K562 (cell line): ENCODE data around the gene ASB18. TPM values are rescaled to one million over a fixed set of nuclear protein-coding genes. Genes with fewer than 3 reads are reported as not detected.

Experiments used
- ATAC-seq: fragments of 200-7000 bp; cut with Tn5 transposase; 3 replicates; pipeline ENCODE4 v1.9.1; 2020; ENCODE audit warnings: moderate library complexity
- BruUV-seq: library from RNA; stranded (reverse); fragments of 400-500 nt; replicated peaks from 2 replicates; lab custom pipeline; 2021; lab: Mats Ljungman, UMichigan
- CTCF ChIA-PET: fragments of 300-600 bp; formaldehyde crosslinking; extraction: SDS; loops from one replicate; lab custom pipeline; 2021; ENCODE audit warnings: low intra/inter-chr PET ratio; lab: Yijun Ruan, JAX
- POLR2A ChIA-PET: fragments of 300-600, 350-650 bp; sonication (Branson Sonifier 250); formaldehyde crosslinking; extraction: SDS; loops from one replicate; lab custom pipeline; 2021; ENCODE audit warnings: antibody characterized with exemption, inconsistent platforms; lab: Yijun Ruan, JAX
- DNase-seq, 4 experiments: peaks; one replicate each; pipeline versions ENCODE4 v3.0.0 to v3.0.0-alpha.2; 2011 to 2018; ENCODE audit warnings: low spot score in 3 of 4, mixed read lengths in 3 of 4; ENCODE audit errors: extremely low read depth in 1 of 4
- FAIRE-seq: peaks from 2 replicates; lab custom pipeline; 2011; peaks lifted over from hg19 to GRCh38; lab: Jason Lieb, UNC
- H2AFZ ChIP-seq: 2 replicates; pipeline ENCODE4 v1.6.0; 2011; ENCODE audit warnings: low read depth, low read length, control low read depth, inconsistent platforms
- H3K27ac ChIP-seq: fragments of 200-600 bp; 3 replicates; pipeline ENCODE4 v1.8.0; 2011; ENCODE audit warnings: low read depth, mild to moderate bottlenecking, control low read depth, inconsistent platforms, low read length, moderate library complexity, mixed read lengths; ENCODE audit errors: extremely low read depth
- H3K27me3 ChIP-seq, 2 experiments: fragments of 300-600 bp in 1 of 2; 2 replicates in 1 of 2; 3 replicates in 1 of 2; pipeline versions ENCODE4 v1.6.0 to v1.8.0; 2011; ENCODE audit warnings: inconsistent platforms in 2 of 2, low read length in 2 of 2, mild to moderate bottlenecking in 1 of 2, mixed read lengths in 1 of 2, moderate library complexity in 1 of 2; ENCODE audit not compliant: control insufficient read depth in 2 of 2, insufficient read depth in 2 of 2
- H3K36me3 ChIP-seq: fragments of 300-600 bp; 3 replicates; pipeline ENCODE4 v1.8.0; 2011; ENCODE audit warnings: mild to moderate bottlenecking, low read length, inconsistent platforms; ENCODE audit not compliant: control insufficient read depth, insufficient read depth
- H3K4me1 ChIP-seq, 2 experiments: fragments of 200-600 bp in 1 of 2; replicated peaks in 1 of 2; 2 replicates in 1 of 2; 3 replicates in 1 of 2; pipeline versions ENCODE4 v1.5.1 to v1.8.0; 2011; ENCODE audit warnings: inconsistent platforms in 2 of 2, low read length in 2 of 2, mild to moderate bottlenecking in 1 of 2, mixed read lengths in 1 of 2, moderate library complexity in 1 of 2; ENCODE audit not compliant: control insufficient read depth in 2 of 2, insufficient read depth in 2 of 2
- H3K4me2 ChIP-seq: 2 replicates; pipeline ENCODE4 v1.6.1; 2011; ENCODE audit warnings: low read length, control low read depth, inconsistent platforms, mixed read lengths; ENCODE audit not compliant: insufficient read depth
- H3K4me3 ChIP-seq: fragments of 200-600 bp; sonication (generic), shearing (Covaris generic); 2 replicates; pipeline ENCODE4 v1.5.1; 2016; ENCODE audit warnings: control low read depth, inconsistent platforms
- H3K79me2 ChIP-seq: fragments of 200-600 bp; 3 replicates; pipeline ENCODE4 v1.8.0; 2011; ENCODE audit warnings: low read length, inconsistent platforms; ENCODE audit not compliant: control insufficient read depth, insufficient read depth
- H3K9ac ChIP-seq, 2 experiments: 2 replicates each; pipeline versions ENCODE4 v1.6.0 to v1.6.1; 2011; ENCODE audit warnings: low read depth in 2 of 2, low read length in 2 of 2, control low read depth in 1 of 2, inconsistent platforms in 1 of 2, mild to moderate bottlenecking in 1 of 2, mixed read lengths in 1 of 2; ENCODE audit not compliant: insufficient read depth in 1 of 2
- H3K9me1 ChIP-seq: one replicate; pipeline ENCODE4 v1.6.0; 2011; ENCODE audit warnings: inconsistent platforms, mild to moderate bottlenecking, low read length, moderate library complexity; ENCODE audit not compliant: control insufficient read depth, insufficient read depth
- H3K9me3 ChIP-seq: replicated peaks from 2 replicates; pipeline ENCODE4 v1.5.1; 2011; ENCODE audit warnings: low read depth, low read length, inconsistent platforms; ENCODE audit not compliant: control insufficient read depth, insufficient read depth
- H4K20me1 ChIP-seq: replicated peaks from 2 replicates; pipeline ENCODE4 v1.6.1; 2011; ENCODE audit warnings: low read length, inconsistent platforms, mixed read lengths; ENCODE audit not compliant: control insufficient read depth, insufficient read depth
- BHLHE40 ChIP-seq: IDR thresholded peaks from 2 replicates; pipeline ENCODE4 v1.6.1; 2011; ENCODE audit warnings: low read length, improper control_type of control experiment
- CTCF ChIP-seq, 3 experiments: IDR thresholded peaks in 2 of 3; conservative IDR thresholded peaks in 1 of 3; 2 replicates each; pipeline ENCODE4 v1.5.1; 2011 to 2012; ENCODE audit warnings: low read length in 3 of 3, mild to moderate bottlenecking in 3 of 3, control low read depth in 2 of 3, improper control_type of control experiment in 1 of 3, inconsistent platforms in 1 of 3, low read depth in 1 of 3, mixed read lengths in 1 of 3, moderate library complexity in 1 of 3; ENCODE audit not compliant: insufficient read depth in 2 of 3
- E2F3 ChIP-seq: fragments of 250-450 bp; sonication (Bioruptor Pico); IDR thresholded peaks from 2 replicates; pipeline ENCODE4 v1.4.0; 2020; ENCODE audit warnings: mild to moderate bottlenecking
- FOXA3 ChIP-seq, 2 experiments: fragments of 450-650 bp in 1 of 2; sonication (generic) in 1 of 2; formaldehyde crosslinking; IDR thresholded peaks in 1 of 2; conservative IDR thresholded peaks in 1 of 2; 2 replicates each; pipeline versions ENCODE4 v1.4.0 to v1.8.0; 2020 to 2022; ENCODE audit warnings: mild to moderate bottlenecking in 2 of 2, missing genetic modification reagents in 1 of 2
- HMG20A ChIP-seq: fragments of 450-650 bp; formaldehyde crosslinking; conservative IDR thresholded peaks from 2 replicates; pipeline ENCODE4 v1.4.0; 2020; ENCODE audit warnings: mild to moderate bottlenecking, mixed read lengths
- NR0B1 ChIP-seq: fragments of 450-650 bp; IDR thresholded peaks from one replicate; pipeline ENCODE4 v1.6.1; 2018; ENCODE audit warnings: mild to moderate bottlenecking, moderate library complexity; ENCODE audit not compliant: partially characterized antibody
- NUFIP1 ChIP-seq: fragments of 450-650 bp; IDR thresholded peaks from 2 replicates; pipeline ENCODE4 v1.6.1; 2018; ENCODE audit not compliant: partially characterized antibody
- POLR2G ChIP-seq: fragments of 200-400 bp; formaldehyde crosslinking; IDR thresholded peaks from 2 replicates; pipeline ENCODE4 v1.6.1; 2017; ENCODE audit warnings: low read depth, mild to moderate bottlenecking, antibody characterized with exemption, low read length, moderate library complexity
- RAD21 ChIP-seq, 2 experiments: fragments of 250-450 bp in 1 of 2; fragments of 450-650 bp in 1 of 2; sonication (Bioruptor Pico) in 1 of 2; formaldehyde crosslinking in 1 of 2; IDR thresholded peaks in 1 of 2; conservative IDR thresholded peaks in 1 of 2; 2 replicates each; pipeline versions ENCODE4 v1.4.0 to v1.8.0; 2020 to 2022; ENCODE audit warnings: mild to moderate bottlenecking in 2 of 2, moderate library complexity in 1 of 2
- SMAD4 ChIP-seq: fragments of 250-450 bp; sonication (Bioruptor Pico); conservative IDR thresholded peaks from 2 replicates; pipeline ENCODE4 v1.8.0; 2021; ENCODE audit warnings: inconsistent platforms, mild to moderate bottlenecking, moderate library complexity
- SMC3 ChIP-seq: conservative IDR thresholded peaks from 2 replicates; pipeline ENCODE4 v1.6.1; 2011; ENCODE audit warnings: low read depth, low read length, improper control_type of control experiment; ENCODE audit not compliant: insufficient read depth
- SP2 ChIP-seq: IDR thresholded peaks from 2 replicates; pipeline ENCODE4 v1.6.1; 2011; ENCODE audit warnings: mild to moderate bottlenecking, low read depth, low read length, moderate library complexity; ENCODE audit not compliant: poor library complexity, severe bottlenecking; ENCODE audit errors: extremely low read depth
- TEAD1 ChIP-seq, 2 experiments: fragments of 450-650 bp in 1 of 2; sonication (generic) in 1 of 2; formaldehyde crosslinking; IDR thresholded peaks; 2 replicates each; pipeline versions ENCODE4 v1.4.0 to v1.8.0; 2020 to 2022; ENCODE audit warnings: mild to moderate bottlenecking in 2 of 2, missing genetic modification reagents in 1 of 2
- ZBTB43 ChIP-seq: sonication (generic); formaldehyde crosslinking; IDR thresholded peaks from 2 replicates; pipeline ENCODE4 v1.8.0; 2023; ENCODE audit warnings: mild to moderate bottlenecking, missing genetic modification reagents
- ZSCAN32 ChIP-seq: fragments of 450-650 bp; formaldehyde crosslinking; IDR thresholded peaks from 2 replicates; pipeline ENCODE4 v1.4.0; 2020; ENCODE audit warnings: mild to moderate bottlenecking, moderate library complexity
- WGBS: fragments of 100-300 bp; shearing (Covaris generic); methylation state at CpG from one replicate; pipeline ENCODE4 v1.1.6; 2016; ENCODE audit warnings: low coverage, mixed read lengths; ENCODE audit not compliant: insufficient coverage; ENCODE audit errors: missing lambda C conversion rate; 5-methylcytosine and 5-hydroxymethylcytosine counted together
- in situ Hi-C: fragments of 300-500 bp; cut with MboI; formaldehyde crosslinking; loops from 4 replicates; pipeline ENCODE4 v1.15.0; 2018; ENCODE audit warnings: inconsistent platforms, mixed read lengths
- intact Hi-C: fragments of 100-400 bp; cut with micrococcal nuclease; formaldehyde crosslinking; loops from 2 replicates; pipeline ENCODE4 v1.14.2; 2022
- polyA plus RNA-seq, 8 experiments: library from polyadenylated mRNA; depleted of rRNA in 4 of 8; stranded (reverse) in 5 of 8; unstranded in 3 of 8; fragments of >200 nt; fragmentation: Nextera tagmentation in 2 of 8; fragmentation: Illumina TruSeq in 1 of 8; extraction: Ambion mirVana in 2 of 8; extraction: Trizol in 1 of 8; gene quantifications; 2 replicates each; pipeline versions ENCODE4 v1.2.1 to v1.2.3, GENCODE V29; 2011 to 2014; ENCODE audit warnings: inconsistent platforms in 1 of 8, missing spikeins in 1 of 8
- total RNA-seq, 7 experiments: library from RNA; depleted of rRNA in 6 of 7; stranded (reverse); fragments of >200 nt in 6 of 7; fragmentation: Illumina TruSeq in 2 of 7; extraction: Trizol in 2 of 7; gene quantifications; 2 replicates each; pipeline versions ENCODE4 v1.2.1 to v1.2.3, GENCODE V29; 2011 to 2021; ENCODE audit warnings: low replicate concordance in 1 of 7
- TF ChIP-seq, protein P1 (sequence below): sonication (generic); formaldehyde crosslinking; IDR thresholded peaks from 2 replicates; pipeline ENCODE4 v1.8.0; 2022; ENCODE audit warnings: mild to moderate bottlenecking, missing genetic modification reagents

Gene ASB18
- total and polyA plus RNA-seq, 9 of the 15 experiments (the other 6 are each of a cell fraction or from before 2014, with no cell fraction given): not detected

DNA sequence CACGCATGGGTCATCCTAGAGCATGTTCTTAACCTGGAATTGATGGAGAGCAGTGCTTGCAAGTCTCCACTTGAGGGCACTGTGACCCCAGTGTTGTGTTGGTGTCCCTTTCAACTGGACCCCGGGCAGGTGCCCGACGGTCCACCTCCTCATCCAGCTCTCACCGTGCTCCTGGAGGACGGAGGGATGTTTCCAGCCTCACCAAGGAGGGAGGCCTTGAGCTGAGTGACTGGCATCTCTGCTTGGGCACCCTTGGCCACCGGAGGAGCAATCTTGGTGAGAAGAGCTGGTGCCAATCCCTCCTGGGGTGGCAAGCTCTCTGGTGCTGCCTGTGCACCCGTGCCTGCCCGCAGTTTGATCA lies 45.4 kb upstream of the ASB18 start:
- in situ Hi-C loops (no loop called here), intact Hi-C loops (no loop called here)
- Histone ChIP-seq H3K4me1 (no peaks in the 10 kb centered on the region), H3K9me1 (no peaks in the 10 kb centered on the region), H3K4me2 (no peak overlapping the region), H3K9me3 (no peaks in the 10 kb centered on the region), H4K20me1 (no peaks in the 10 kb centered on the region), H3K27ac (no peak overlapping the region), H3K27me3 (peaks cover 0 to 9% of the 10 kb centered on the region in 2 experiments; a peak in 2 of 5 replicates), H3K9ac (no peak overlapping the region; a peak in 1 of 4 replicates), H3K36me3 (no peaks in the 10 kb centered on the region), H2AFZ (no peak overlapping the region), H3K79me2 (no peaks in the 10 kb centered on the region), H3K4me3 (no peak overlapping the region)
- DNase-seq: peak; percentile 34 to 49 (median 46)
- WGBS: 4% methylated on average over 4 of the region's 9 CpGs
- POLR2A ChIA-PET: interaction anchor here (0.7 kb wide), 1 partner anchor 358 kb away, joined by 3 read pairs; no protein-coding TSS in a partner anchor
- FAIRE-seq: no peak
- BruUV-seq: no TSS peak
- CTCF ChIA-PET: interaction anchor here (0.6 kb wide), 1 partner anchor 524 kb away, joined by 3 read pairs; no protein-coding TSS in a partner anchor
- peak; percentile 67; the same call in 2 of the 3 replicates for ATAC-seq
- TF ChIP-seq NUFIP1: no peak
- TF ChIP-seq FOXA3 (CRISPR knock-in tag; conservative IDR thresholded peaks at IDR 0.05 in 1 of 2, IDR thresholded peaks at IDR 0.05 in 1 of 2): no peak
- TF ChIP-seq ZSCAN32 (CRISPR knock-in tag): no peak
- TF ChIP-seq, protein P1, sequence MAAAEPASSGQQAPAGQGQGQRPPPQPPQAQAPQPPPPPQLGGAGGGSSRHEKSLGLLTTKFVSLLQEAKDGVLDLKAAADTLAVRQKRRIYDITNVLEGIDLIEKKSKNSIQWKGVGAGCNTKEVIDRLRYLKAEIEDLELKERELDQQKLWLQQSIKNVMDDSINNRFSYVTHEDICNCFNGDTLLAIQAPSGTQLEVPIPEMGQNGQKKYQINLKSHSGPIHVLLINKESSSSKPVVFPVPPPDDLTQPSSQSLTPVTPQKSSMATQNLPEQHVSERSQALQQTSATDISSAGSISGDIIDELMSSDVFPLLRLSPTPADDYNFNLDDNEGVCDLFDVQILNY: no peak
- TF ChIP-seq SMAD4 (CRISPR knock-in tag): no peak
- TF ChIP-seq E2F3 (CRISPR knock-in tag): no peak
- TF ChIP-seq SMC3: 0 out of 2 replicates have a peak, but pooled peaks have one; percentile 9
- no peak for TF ChIP-seq POLR2G
- TF ChIP-seq TEAD1 (CRISPR knock-in tag; IDR thresholded peaks at IDR 0.05): no peak
- peak; percentile 45 to 67 (median 53) for TF ChIP-seq CTCF (IDR thresholded peaks at IDR 0.05 in 2 of 3, conservative IDR thresholded peaks at IDR 0.05 in 1 of 3; ENCODE audit: insufficient read depth in 2 of 3, low read depth in 1 of 3, low read length in 3 of 3)
- no peak for TF ChIP-seq NR0B1
- no peak for TF ChIP-seq BHLHE40
- no peak for TF ChIP-seq SP2
- TF ChIP-seq RAD21 (CRISPR knock-in tag; conservative IDR thresholded peaks at IDR 0.05 in 1 of 2, IDR thresholded peaks at IDR 0.05 in 1 of 2): peak in 1 of 2 experiments; percentile 46; a peak in 2 of 4 replicates
- TF ChIP-seq ZBTB43: no peak
- TF ChIP-seq HMG20A: no peak
